Cardiac septum (tissue), 1 donor: Measurements from ENCODE around the gene FANK1. TPM values are rescaled to one million over a fixed set of nuclear protein-coding genes. Genes with fewer than 3 reads are reported as not detected.
"Not testable (repeated sequence)": the region's sequence is repeated elsewhere in the genome, so short reads cannot be mapped to it uniquely, and the experiment has no call there.

Experiments used
- DNase-seq: peaks from one replicate; pipeline ENCODE4 v3.0.0-alpha.2; 2020; ENCODE audit warnings: low spot score
- intact Hi-C: fragments of 100-400 bp; cut with DNase I; formaldehyde crosslinking; loops from one replicate; pipeline ENCODE4 v1.14.0; 2022
- long read RNA-seq: library from polyadenylated mRNA; unstranded; transcript quantifications from one replicate; pipeline ENCODE4 v2.0.0, GENCODE V29; 2021
- total RNA-seq: library from RNA; stranded (reverse); fragmentation: NEBNext Ultra II Directional; extraction: Animal tissue kit (Norgen Biotek cat#: 25700); gene quantifications from one replicate; pipeline ENCODE4 v1.2.1, GENCODE V29; 2021
- donor health status: DM: no; HTN: no; CAD: no.

FANK1 gene, protein sequence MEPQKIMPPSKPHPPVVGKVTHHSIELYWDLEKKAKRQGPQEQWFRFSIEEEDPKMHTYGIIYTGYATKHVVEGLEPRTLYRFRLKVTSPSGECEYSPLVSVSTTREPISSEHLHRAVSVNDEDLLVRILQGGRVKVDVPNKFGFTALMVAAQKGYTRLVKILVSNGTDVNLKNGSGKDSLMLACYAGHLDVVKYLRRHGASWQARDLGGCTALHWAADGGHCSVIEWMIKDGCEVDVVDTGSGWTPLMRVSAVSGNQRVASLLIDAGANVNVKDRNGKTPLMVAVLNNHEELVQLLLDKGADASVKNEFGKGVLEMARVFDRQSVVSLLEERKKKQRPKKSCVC
- total RNA-seq, result 0.43 TPM
- long read RNA-seq, partial matches to known transcripts, result 0 of 2 reads
- long read RNA-seq, other reads (novel, unspliced or antisense), result 2 of 2 reads

DNA sequence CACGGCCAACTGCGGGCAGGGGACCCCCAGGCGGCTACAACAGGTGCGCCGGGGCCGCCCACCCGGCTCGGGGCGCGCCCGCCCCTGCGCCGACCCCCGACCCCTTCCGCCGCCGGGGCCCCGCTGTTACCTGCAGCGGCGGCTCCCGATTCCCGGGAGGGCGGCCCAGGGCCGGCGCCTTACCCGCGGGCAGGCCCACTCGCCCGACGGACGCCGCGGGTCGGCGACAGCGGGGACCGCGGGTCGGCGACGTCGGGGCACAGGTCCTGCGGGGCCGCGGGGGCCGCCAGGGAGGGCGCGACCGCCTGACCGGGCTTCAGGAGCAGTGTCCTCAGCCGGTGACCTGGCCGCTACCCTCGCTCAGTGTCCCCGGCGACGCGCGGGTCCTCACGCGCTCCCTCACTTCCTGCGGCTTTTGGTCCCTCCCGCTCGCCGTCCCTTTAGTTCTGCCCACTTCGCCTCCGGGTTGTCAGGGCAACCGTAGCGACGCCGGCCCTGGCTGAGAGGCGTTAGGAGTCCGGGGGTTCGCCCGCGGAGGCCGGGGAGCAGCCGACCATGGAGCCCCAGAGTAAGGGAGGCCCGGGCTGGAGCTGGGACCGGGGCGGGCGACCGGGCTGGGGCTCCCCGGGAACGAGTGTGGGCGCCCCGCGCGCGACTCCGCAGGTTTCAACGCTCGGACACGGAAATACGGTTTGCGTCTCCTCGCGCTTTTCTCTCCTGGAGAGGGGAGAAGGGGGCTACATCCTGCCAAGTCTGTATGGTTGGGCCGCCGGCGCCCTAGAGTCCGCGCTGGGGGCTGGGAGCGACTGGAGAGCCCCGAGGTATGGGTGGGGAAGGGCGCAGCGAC, at the start of gene FANK1:
Gene FANK1 (plus strand): TSS at position 477 of the 847 bp plus-strand sequence. CDS start 79 bp downstream, at position 556.
- intact Hi-C loops, result not testable (repeated sequence)
- peak; percentile 93 for DNase-seq

DNA sequence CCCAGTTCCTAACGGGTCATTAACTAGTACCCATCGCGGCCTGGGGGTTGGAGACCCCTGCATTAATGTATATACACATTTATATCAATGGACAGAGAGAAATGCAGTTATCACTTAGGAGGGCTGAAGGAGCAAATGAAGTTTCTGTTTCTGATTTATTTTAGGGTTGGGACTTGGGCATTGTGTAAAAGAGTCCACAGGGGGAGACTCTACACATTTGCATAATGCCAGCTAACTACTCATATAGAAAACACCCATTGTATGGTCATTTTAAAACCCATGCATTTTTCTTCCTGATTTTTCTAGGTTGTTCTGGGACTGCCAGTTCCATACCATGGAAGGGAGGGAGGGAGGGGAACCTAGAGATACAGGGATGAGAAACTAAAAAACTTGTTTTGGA, 49.5 kb upstream of the FANK1 start:
- intact Hi-C loops, result no loop called here
- DNase-seq, result no peak

DNA sequence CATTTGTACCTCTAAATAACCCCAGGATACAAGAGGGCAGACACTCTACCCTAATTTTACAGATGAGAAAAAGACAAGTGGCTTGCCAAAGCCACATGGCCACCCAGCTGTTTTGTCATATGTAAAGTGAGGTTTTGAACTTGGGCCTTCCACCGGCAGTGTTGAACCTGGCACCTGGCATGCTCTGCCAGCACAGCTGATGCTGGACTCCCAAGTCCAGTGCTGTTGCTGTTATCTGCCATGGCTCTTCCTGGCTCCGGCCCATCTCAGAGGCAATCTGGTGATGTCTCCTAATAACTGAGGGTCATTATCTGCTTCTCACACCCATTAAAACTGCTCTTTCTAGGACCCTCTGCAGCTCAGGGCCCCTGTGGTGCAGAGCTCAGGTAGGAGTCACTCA, 48.0 kb upstream of the FANK1 start:
- DNase-seq, result no peak
- intact Hi-C loops, result no loop called here

DNA sequence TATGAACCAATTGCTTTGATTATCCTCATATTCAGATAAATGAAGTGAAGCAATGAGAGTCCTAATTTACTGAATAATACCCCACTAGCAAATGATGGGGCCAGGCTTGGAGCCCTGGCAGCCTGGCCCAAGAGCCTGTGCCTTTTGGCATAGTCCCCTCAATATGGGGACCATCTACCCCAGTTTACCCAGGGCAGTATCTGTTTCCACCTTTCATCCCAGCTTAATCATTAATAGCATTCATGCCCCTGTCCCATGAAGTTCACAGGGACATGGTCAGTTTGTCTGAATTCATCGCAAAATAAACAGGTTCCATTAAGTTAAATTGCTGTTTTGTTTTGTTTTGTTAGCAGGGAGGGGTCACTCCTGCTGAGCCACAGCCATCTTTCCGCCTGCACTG, 47.5 kb upstream of the FANK1 start:
- intact Hi-C loops, result no loop called here

DNA sequence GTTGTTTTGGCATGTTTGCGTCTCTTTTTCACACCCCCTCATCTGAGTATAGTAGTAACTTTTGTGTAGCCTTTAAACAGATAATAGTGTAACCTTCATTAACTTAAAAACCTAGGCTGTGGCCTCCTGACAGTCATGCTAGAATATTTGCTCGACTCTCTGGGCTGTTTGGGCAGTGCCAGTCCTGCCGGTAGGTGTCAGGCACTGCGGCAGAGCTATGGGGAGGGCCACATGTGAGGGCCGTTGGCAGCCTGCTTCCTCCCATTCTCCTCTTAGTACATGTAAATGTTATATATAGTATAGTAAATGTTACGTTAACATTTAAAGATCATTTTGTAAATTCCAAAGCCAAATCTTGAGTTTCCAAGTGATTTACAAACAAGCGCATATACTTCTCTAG, 46.9 kb upstream of the FANK1 start:
- no peak for DNase-seq
- intact Hi-C loops, result no loop called here

More for the DNA sequence above, 47.5 kb upstream of the FANK1 start:
- DNase-seq, result no peak

DNA sequence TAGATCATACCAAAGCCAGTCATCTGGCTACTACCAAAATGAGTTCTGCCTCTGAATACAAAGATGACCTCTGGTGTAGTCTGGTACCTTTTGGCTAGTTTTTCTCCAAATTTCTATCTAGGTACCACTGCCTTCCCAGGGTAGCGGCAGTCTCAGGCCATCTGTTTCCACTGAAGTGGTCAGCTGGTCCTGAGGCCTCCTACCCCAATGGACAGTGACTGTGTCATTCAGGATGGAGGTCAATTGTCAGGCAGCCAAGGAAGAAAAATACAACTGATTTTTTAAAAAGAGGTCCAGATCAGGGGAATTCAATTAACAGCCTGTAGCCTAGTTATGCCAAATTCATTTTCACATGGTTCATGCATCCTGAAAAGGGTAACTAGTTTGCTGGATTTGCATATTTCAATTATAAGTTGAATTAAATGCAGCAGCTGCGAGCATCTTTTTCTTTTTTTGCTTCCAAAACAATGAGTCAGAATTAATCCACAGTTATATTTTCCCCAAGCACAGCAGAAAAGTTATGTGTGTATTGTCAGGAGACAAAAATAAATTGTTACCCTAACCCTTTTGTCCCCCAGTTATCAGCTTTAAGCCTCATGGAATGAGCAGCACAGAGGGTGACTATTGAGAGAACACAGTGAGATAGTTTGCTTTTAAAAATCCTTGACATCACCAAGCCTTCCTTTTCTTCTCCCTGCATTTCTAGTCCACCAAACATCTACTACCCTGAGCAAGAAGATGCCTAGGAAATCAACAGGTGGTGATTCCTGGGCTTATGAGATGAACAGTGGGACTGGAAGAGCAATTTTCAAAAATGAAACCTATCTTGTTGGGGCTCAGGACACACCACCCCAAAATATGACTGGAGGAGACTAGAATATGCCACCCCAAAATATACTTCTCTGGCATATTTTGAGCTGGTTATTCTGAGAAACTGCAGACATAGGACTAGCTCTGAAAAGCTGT, 45.3 kb upstream of the FANK1 start:
- DNase-seq, result no peak
- intact Hi-C loops, result no loop called here

DNA sequence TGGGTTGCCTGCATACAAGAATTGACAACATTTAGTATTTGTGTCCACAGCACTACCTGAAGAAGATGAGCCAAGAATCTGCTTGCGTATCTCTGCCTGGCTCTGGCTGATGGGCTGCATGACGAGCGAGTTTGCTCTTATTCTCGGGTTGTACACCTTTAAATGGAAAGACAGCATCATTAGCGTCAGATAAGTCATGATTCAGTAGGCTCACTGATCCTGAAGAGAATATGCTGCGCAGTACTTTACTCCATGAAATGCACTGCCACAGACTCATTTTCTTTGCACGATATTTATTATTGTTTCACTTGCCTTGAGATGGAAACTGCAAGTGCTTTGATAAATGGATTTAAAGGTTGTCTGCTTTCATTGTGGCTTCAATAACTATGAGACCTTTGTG, 43.9 kb upstream of the FANK1 start:
- no peak for DNase-seq
- intact Hi-C loops, result no loop called here

DNA sequence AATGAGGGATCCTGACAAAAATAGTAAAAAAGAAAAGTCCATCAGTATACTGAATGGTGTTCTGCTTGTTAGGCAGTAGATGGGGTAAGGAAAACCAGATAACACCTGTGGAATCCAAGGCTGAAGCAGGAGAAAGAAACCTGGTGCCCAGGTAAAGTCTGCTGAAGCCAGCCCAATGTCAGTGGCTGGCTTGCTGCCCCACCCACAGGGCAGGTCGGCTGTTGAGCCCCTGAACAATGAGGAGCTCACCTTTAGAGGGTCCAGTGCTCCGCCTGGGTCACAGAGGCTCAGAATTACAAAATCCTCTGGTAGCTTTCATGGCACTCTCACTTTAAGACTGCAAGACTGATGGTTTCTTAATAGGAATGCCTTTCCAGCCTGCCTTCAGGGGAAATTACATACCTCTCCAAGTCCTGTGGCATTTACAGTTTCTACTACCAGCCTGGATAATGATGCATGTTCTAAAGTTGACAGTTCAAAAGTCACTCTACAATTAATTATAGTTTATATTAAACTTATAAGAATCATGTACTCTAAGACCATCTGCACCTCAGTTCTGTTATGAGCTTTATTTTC, 39.1 kb upstream of the FANK1 start:
- intact Hi-C loops, result no loop called here
- no peak for DNase-seq

DNA sequence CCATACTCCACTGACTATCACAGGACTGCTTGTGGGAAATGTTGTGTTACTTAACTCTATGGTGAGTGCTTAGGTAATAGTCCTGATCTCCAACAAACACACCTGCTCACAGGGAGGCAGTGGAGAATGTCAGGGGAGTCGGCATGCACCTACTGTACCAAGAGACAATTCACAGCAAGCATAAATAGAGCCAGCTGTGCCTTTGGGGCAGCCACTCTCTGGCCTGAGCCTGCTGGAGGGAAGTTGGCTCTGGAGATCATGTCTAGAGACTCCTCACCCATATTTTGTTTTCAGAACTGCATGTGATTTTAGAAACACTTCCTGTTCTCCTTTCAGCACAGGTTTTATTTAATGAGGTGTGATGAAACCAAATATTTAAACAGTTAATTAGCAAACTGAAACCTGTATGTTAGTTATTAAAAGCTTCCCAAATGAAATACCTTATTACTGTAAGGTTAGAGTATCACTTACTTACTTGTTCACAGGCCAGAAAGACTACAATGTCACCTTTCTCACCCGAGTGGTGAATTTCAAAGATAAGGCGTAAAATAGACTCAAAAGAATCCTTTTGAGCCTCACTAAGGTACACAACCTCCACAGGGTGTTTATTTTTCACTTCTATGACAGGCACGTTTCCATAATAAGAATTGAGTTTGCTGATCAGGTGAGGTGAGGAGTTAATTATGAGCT, 37.1 kb upstream of the FANK1 start:
- no peak for DNase-seq
- intact Hi-C loops, result no loop called here

DNA sequence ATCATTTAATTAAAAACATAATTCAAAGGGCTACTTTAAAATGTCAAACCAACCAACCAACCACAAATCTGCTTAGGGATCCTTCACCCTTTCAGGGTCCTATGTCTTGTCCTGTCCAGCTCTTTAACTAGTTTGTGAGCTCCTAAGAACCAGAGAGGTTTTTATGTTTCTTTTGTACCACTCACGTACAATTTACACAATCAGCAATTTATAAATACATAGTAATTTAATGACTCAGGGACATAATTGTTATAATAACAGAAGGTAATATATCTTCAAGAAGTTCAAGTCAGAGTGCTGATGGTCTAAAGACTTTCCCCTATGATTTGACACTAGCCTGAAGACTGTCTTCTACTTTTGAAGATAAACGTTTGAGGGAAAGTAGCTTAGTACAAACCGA, 31.2 kb upstream of the FANK1 start:
- DNase-seq, result no peak
- intact Hi-C loops, result no loop called here

DNA sequence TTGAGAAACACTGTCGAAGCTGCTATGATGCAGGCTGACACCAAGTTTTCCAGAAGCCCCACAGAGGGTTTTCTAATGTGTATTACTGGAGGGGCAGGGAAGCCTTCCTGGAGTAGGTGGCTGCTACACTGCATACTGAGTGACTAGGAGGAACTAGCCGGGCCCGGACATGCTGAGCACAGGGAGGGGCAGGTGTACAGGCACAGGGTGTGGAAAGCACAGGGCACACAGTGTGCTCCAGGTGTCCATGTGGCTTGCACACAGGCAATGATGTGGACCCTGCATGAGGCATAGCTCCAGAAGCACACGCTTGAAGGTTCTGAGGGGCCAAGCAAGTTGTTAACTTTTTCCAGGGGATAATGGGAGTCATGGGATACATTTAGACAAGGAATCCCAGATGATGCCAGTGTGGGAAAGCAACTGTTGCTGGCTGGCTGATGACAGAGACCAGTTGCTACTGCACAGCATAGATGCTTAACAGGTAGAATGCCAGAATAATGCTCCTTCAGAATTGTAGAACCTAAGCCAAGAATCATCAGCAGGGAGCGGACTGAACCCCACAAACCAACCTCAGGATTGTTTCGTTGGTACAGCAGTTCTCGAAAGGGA, 29.8 kb upstream of the FANK1 start:
- intact Hi-C loops, result no loop called here
- no peak for DNase-seq

DNA sequence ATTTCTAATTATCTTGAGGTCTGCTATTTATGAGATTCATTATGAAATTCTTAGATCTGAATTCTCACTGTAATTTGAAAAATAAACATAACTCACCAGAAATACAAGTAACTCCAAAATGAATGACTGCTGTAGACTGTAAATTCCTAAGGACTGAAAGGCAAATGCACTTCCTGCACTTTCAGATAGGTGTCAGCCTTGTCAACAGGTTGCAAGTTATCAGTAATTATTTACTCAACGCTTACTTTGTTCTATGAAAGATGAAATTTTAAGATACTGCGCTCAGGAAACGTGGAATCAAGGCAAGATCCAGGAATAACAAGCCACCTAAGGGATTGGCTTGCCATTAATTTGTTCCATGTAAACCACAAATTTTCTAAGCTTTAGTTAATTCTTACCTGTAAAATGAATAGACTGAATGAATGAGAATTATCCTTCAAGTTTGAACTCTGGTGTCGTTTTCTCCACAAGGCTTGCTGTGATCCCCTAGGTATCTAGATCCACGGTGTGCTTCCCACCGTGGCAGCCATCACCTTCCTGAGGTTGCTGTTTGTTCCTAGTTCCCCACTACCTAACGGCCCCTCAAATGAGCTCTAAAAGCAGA, 27.9 kb upstream of the FANK1 start:
- DNase-seq, result no peak
- intact Hi-C loops, result no loop called here

DNA sequence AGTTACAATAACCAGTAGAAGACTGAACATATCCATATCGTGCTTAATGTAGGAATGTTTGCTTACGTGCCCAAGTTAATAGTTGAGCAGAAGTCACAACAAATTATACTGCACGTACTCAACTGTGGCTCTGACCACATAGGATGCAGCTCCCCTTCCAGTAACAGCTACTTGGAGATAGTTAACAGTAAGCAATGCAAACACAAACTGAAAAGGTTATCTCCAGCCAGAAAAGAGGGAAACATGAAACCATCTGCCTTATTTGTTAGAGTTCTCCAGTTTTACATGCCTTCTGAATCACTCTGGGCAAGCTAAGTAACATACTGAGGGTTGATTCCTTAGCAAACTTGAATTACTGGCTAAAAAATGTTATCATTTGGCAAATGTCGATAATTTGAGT, 25.0 kb upstream of the FANK1 start:
- DNase-seq, result no peak
- intact Hi-C loops, result no loop called here

DNA sequence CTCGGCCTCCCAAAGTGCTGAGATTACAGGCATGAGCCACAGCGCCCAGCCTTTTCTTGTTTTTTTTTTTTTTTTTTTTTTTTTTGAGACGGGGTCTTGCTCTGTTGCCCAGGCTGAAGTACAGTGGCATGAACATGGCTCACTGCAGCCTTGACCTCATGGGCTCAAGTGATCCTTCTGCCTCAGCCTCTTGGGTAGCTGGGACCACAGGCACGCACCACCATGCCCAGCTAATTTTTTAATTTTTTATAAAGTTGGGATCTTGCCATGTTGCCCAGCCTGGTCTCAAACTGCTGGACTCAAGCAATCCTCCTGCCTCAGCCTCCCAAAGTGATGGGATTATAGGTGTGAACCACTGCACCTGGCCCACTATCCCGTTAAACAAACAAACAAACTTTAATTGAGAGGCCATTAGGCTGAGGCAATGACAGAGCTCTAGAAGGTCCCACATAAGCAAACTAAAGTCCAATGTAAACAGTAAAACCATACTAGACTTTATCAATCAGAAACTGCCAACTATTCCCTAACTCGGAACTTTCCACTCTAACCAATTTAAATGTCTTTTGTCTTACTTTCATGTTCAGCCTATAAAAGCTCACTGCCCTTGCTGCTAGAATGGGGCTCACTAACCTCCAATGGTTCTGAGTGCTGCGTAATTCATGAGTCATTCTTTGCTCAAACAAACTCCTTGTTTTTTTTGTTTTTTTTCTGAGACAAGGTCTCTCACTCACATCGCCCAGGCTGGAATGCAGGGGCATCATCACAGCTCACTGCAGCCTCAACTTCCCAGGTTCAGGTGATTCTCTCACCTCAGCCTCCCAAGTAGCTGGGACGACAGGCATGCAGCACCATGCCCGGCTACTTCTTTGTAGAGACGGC, 17.2 kb upstream of the FANK1 start:
- no peak for DNase-seq
- intact Hi-C loops, result no loop called here

DNA sequence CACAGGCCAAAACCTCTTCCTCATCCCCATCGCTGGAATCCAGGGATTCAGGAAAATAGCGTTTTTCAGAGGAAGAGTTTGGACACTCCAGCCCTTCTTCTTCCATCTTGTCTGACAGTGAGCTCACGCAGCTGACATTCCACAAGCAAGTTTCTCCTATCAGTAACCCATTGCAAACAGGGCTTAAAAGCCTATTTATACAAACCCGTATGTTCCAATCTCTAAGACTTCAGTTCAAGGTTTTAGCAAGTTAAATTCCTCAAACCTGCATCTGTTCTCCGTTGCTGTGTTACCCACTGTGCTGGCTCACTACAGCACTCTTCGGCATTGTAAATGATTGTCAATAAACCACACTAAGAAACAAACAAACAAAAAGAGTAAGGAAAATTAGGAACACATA, 15.6 kb upstream of the FANK1 start:
- DNase-seq, result no peak
- intact Hi-C loops, result no loop called here

DNA sequence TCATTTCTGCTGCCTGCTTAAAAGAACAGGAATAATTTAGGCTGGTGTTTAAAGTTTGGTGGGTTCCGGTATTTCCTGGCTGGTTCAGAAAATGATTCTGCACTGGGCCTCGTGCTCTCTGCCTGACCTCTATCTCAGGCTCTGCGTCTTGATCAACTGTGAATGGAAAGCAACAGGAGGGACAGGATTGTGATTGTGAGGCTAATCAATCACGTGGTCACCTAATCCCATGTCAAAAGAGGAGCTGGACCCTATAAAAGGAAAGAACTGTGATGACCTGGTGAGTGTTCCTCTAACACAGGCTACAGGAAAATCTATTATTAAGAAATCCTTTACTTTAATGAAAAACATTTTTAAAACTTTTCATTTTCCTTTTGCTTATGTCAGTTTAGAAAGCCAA, 15.2 kb upstream of the FANK1 start, which contains the start of gene DHX32:
Gene DHX32 (minus strand): TSS at position 101 of the 400 bp plus-strand sequence. CDS start 468 bp downstream, outside the sequence.
- DNase-seq, result no peak
- intact Hi-C loops, result no loop called here

DNA sequence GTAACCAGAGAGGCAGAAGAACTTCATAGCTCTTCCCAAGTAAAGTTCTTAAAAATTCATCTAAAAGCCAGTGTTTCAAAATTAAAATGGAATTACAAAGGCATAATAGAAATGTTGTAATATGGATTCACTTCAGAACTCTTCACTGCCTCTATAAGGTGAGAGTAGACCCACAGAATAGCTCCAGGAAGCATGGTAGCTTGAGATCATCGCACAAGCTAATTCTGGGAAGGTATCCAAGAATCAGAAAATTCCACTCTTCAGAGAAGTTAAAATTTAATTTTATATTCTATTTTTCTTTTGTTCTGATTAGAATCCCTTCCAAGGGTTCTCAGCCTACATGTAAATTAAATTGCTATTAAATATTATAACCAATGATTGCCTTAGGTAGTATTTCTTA, 13.8 kb upstream of the FANK1 start:
- intact Hi-C loops, result no loop called here
- no peak for DNase-seq
